ENCODE results near the gene OR7C1.

DNA sequence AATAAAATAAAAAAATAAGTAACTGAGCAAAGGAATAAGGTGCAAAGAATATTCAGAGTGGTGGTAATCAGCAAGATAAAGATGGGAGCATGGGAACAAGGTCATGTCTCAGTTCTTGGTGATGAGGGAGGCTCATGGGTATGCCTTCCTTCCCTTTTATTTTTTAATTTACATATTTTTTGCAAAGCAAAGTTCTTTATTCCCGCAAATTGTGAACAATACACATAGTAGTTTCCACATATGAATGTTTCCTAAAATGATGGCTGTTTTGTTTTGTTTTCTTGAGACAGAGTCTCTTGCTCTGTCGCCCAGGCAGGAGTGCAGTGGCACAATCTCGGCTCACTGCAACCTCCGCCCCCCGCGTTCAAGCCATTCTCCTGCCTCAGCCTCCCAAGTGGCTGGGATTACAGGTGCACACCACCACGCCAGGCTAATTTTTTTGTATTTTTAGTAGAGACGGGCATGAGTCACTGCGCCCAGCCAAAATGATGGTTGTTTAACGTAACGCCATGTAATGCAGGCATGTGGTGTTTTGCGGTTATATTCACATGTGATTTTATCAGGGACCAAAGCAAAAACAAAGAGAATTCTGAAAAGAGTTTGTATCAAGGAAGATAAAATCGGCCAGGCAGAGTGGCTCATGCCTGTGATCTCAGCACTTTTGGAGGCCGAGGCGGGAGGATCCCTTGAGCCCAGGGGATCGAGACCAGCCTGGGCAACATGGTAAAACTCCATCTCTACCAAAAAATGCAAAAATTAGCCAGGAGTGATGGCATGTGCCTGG is 52.2 kb downstream of the OR7C1 start:
- TF ChIP-seq, protein P1, sequence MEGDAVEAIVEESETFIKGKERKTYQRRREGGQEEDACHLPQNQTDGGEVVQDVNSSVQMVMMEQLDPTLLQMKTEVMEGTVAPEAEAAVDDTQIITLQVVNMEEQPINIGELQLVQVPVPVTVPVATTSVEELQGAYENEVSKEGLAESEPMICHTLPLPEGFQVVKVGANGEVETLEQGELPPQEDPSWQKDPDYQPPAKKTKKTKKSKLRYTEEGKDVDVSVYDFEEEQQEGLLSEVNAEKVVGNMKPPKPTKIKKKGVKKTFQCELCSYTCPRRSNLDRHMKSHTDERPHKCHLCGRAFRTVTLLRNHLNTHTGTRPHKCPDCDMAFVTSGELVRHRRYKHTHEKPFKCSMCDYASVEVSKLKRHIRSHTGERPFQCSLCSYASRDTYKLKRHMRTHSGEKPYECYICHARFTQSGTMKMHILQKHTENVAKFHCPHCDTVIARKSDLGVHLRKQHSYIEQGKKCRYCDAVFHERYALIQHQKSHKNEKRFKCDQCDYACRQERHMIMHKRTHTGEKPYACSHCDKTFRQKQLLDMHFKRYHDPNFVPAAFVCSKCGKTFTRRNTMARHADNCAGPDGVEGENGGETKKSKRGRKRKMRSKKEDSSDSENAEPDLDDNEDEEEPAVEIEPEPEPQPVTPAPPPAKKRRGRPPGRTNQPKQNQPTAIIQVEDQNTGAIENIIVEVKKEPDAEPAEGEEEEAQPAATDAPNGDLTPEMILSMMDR (IDR thresholded peaks at IDR 0.05): no peak
- TF ChIP-seq POLR2A (IDR thresholded peaks at IDR 0.05): no peak

All from heart left ventricle (tissue), 13 donors.